Smooth muscle cell (in vitro differentiated cells): ENCODE measurements around the gene NFATC2IP. TPM values are rescaled to one million over a fixed set of nuclear protein-coding genes. Genes with fewer than 3 reads are reported as not detected.

Experiments used
- DNase-seq: peaks from one replicate; lab custom pipeline; 2025; ENCODE audit not compliant: unreplicated experiment; lab: John Stamatoyannopoulos, UW
- H2AFZ ChIP-seq: fragments of 200-600 bp; sonication (generic); 2 replicates; pipeline ENCODE4 v1.6.0; 2016; ENCODE audit warnings: antibody characterized with exemption, low read depth, mild to moderate bottlenecking
- H3F3A ChIP-seq: fragments of 200-600 bp; sonication (generic); 2 replicates; pipeline ENCODE4 v1.6.0; 2017; ENCODE audit warnings: antibody characterized with exemption, low read depth
- H3K27ac ChIP-seq: fragments of 200-600 bp; sonication (generic); 2 replicates; pipeline ENCODE4 v1.5.1; 2016; ENCODE audit warnings: low read depth, mild to moderate bottlenecking
- H3K27me3 ChIP-seq: fragments of 200-600 bp; sonication (generic); 2 replicates; pipeline ENCODE4 v1.6.1; 2016; ENCODE audit warnings: low read depth, mild to moderate bottlenecking
- H3K36me3 ChIP-seq: fragments of 200-600 bp; sonication (generic); 2 replicates; pipeline ENCODE4 v1.5.1; 2016; ENCODE audit warnings: low read depth
- H3K4me1 ChIP-seq: fragments of 200-600 bp; sonication (generic); 2 replicates; pipeline ENCODE4 v1.5.1; 2016; ENCODE audit warnings: low read depth
- H3K4me2 ChIP-seq: fragments of 200-600 bp; sonication (generic); 2 replicates; pipeline ENCODE4 v1.6.0; 2016; ENCODE audit warnings: mild to moderate bottlenecking
- H3K4me3 ChIP-seq: fragments of 200-600 bp; sonication (generic); 2 replicates; pipeline ENCODE4 v1.5.1; 2016; ENCODE audit warnings: mild to moderate bottlenecking
- H3K79me2 ChIP-seq: fragments of 200-600 bp; sonication (generic); 2 replicates; pipeline ENCODE4 v1.6.0; 2016; ENCODE audit warnings: low read depth, mild to moderate bottlenecking
- H3K9ac ChIP-seq: fragments of 200-600 bp; sonication (generic); 2 replicates; pipeline ENCODE4 v1.6.0; 2016; ENCODE audit warnings: low read depth
- H3K9me3 ChIP-seq: fragments of 200-600 bp; sonication (generic); replicated peaks from 2 replicates; pipeline ENCODE4 v1.5.1; 2016; ENCODE audit warnings: low read depth
- H4K20me1 ChIP-seq: fragments of 200-600 bp; sonication (generic); 2 replicates; pipeline ENCODE4 v1.6.0; 2016; ENCODE audit warnings: low read depth
- WGBS: methylation state at CpG from one replicate; pipeline ENCODE4 v1.1.7; 2016; ENCODE audit warnings: low lambda C conversion rate; 5-methylcytosine and 5-hydroxymethylcytosine counted together
- polyA plus RNA-seq: library from polyadenylated mRNA; unstranded; fragments of >200 nt; fragmentation: Nextera tagmentation; extraction: Ambion mirVana; gene quantifications from 2 replicates; pipeline ENCODE4 v1.2.1, GENCODE V29; 2016
- total RNA-seq: library from RNA; depleted of rRNA; stranded (reverse); fragments of >200 nt; gene quantifications from 2 replicates; pipeline ENCODE4 v1.2.3, GENCODE V29; 2014
- TF ChIP-seq, protein P1 (sequence below): fragments of 200-600 bp; sonication (generic); IDR thresholded peaks from 2 replicates; pipeline ENCODE4 v1.5.1; 2017; ENCODE audit warnings: borderline replicate concordance, mild to moderate bottlenecking, antibody characterized with exemption; ENCODE audit not compliant: insufficient read depth, poor library complexity, severe bottlenecking

Gene NFATC2IP
- total and polyA plus RNA-seq, 2 experiments from 2014 or later = 13.1 to 19.0 TPM

DNA sequence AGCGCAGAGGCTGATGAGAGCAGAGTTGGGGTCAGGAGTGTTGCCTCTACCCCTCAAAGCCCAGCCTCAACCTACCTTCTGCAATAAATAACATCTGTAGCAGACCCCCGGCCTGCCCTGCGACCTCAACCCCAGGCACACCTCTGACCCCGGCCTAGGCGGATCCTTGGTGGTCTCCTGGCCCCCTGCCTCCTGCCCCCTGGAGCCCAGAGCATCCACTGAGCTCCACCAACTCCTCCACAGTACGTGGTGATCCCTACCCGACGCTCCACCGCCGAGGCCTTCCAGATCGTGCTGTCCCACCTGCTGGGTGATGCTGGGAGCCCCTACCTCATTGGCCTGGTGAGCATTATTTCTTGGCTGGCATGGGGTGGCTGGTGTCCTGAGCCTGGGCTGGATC is 32.2 kb downstream of the NFATC2IP start:
- Histone ChIP-seq H3K9ac (no peak overlapping the region), H3K9me3 (no peaks in the 10 kb centered on the region), H3K4me1 (no peaks in the 10 kb centered on the region), H3K27ac (no peak overlapping the region), H4K20me1 (no peaks in the 10 kb centered on the region), H2AFZ (no peak overlapping the region), H3F3A (no peaks in the 10 kb centered on the region), H3K27me3 (no peaks in the 10 kb centered on the region), H3K4me3 (no peak overlapping the region), H3K4me2 (no peak overlapping the region), H3K79me2 (no peaks in the 10 kb centered on the region), H3K36me3 (peaks cover 3% of the 10 kb centered on the region)
- WGBS = 96% methylated on average over 11 of the region's 11 CpGs
- DNase-seq = no peak
- TF ChIP-seq, protein P1, sequence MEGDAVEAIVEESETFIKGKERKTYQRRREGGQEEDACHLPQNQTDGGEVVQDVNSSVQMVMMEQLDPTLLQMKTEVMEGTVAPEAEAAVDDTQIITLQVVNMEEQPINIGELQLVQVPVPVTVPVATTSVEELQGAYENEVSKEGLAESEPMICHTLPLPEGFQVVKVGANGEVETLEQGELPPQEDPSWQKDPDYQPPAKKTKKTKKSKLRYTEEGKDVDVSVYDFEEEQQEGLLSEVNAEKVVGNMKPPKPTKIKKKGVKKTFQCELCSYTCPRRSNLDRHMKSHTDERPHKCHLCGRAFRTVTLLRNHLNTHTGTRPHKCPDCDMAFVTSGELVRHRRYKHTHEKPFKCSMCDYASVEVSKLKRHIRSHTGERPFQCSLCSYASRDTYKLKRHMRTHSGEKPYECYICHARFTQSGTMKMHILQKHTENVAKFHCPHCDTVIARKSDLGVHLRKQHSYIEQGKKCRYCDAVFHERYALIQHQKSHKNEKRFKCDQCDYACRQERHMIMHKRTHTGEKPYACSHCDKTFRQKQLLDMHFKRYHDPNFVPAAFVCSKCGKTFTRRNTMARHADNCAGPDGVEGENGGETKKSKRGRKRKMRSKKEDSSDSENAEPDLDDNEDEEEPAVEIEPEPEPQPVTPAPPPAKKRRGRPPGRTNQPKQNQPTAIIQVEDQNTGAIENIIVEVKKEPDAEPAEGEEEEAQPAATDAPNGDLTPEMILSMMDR = no peak

DNA sequence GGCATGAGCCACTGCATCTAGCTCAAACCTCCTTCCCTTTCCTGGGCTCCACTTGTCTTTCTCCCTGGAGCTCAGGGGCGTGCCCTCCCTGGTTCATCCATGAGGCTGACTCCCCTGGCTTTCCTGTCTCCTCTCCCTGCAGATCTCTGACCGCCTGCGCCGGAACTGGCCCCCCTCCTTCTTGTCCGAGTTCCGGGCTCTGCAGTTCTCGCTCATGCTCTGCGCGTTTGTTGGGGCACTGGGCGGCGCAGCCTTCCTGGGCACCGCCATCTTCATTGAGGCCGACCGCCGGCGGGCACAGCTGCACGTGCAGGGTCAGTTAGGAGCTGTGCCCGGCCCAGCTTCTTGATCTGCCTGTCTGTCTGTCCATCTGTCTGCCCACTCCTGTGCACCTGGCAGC is 32.9 kb downstream of the NFATC2IP start:
- Histone ChIP-seq H3K9me3 (no peaks in the 10 kb centered on the region), H2AFZ (no peak overlapping the region), H3K27me3 (no peaks in the 10 kb centered on the region), H3K27ac (no peak overlapping the region), H3K36me3 (peaks cover 3% of the 10 kb centered on the region), H3K4me1 (no peaks in the 10 kb centered on the region), H3K79me2 (no peaks in the 10 kb centered on the region), H3F3A (no peaks in the 10 kb centered on the region), H3K4me3 (no peak overlapping the region), H3K4me2 (no peak overlapping the region), H4K20me1 (no peaks in the 10 kb centered on the region), H3K9ac (no peak overlapping the region)
- 98% methylated on average over 18 of the region's 18 CpGs for WGBS
- TF ChIP-seq, protein P1 = no peak
- DNase-seq = no peak

DNA sequence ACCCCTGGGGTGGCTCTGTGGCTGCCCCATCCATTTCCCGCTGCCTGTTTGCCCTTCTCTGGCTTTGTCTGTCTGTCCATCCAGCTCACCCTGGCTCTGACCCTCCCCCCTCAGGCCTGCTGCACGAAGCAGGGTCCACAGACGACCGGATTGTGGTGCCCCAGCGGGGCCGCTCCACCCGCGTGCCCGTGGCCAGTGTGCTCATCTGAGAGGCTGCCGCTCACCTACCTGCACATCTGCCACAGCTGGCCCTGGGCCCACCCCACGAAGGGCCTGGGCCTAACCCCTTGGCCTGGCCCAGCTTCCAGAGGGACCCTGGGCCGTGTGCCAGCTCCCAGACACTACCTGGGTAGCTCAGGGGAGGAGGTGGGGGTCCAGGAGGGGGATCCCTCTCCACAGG is 33.4 kb downstream of the NFATC2IP start:
- H3K4me2 ChIP-seq = no peak overlapping the region
- DNase-seq = no peak

More for the DNA sequence above, 33.4 kb downstream of the NFATC2IP start:
- 94% methylated on average over 12 of the region's 12 CpGs for WGBS
- Histone ChIP-seq H2AFZ (no peak overlapping the region), H3K9me3 (no peaks in the 10 kb centered on the region), H3K36me3 (peaks cover 3% of the 10 kb centered on the region), H3K4me1 (no peaks in the 10 kb centered on the region), H3K79me2 (no peaks in the 10 kb centered on the region), H3F3A (no peaks in the 10 kb centered on the region), H3K27me3 (no peaks in the 10 kb centered on the region), H4K20me1 (no peaks in the 10 kb centered on the region), H3K9ac (no peak overlapping the region), H3K27ac (no peak overlapping the region), H3K4me3 (no peak overlapping the region)
- TF ChIP-seq, protein P1 = no peak
